Measurements from ENCODE around the gene CALB2. TPM values are rescaled to one million over a fixed set of nuclear protein-coding genes. Genes with fewer than 3 reads are reported as not detected.

The CALB2 gene
- total RNA-seq, 1 experiment from 2014 or later = 1.6 TPM

DNA sequence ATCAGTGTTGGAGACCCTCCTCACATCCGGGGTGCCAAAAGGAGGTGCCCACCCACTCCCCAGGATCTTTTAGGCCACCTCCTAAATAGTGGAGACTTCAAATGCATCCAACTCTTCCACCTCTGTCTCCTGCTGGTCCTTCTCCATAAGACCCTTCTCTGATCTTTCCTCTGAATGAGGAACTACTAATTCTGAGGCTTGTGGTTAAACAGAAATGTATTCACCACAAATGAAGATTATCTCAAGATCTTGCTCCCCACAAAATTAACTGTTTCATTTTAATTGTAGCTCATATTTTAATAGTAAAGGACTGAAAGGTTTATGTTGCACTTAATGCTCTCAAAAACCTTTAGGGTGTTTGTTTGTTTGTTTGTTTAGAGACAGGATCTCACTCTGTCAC, 49.2 kb downstream of the CALB2 start:
- CTCF ChIA-PET = interaction anchor here (0.6 to 1.1 kb wide), 4 partner anchors 15 to 118 kb away, joined by 3 to 4 read pairs (median 3); partner anchors contain the start of gene CHST4
- Mint-ChIP-seq H3K36me3 (peaks cover 9% of the 10 kb centered on the region), H3K9me3 (peaks cover 12% of the 10 kb centered on the region), H3K4me3 (no peak overlapping the region), H3K27me3 (ENCODE audit: low read depth) (peaks cover 7% of the 10 kb centered on the region), H3K27ac (no peak overlapping the region), H3K4me1 (peaks cover 4% of the 10 kb centered on the region)
- DNase-seq (ENCODE audit: low spot score) = no peak
- TF ChIP-seq RELA (CRISPR knock-in tag; IDR thresholded peaks at IDR 0.05; ENCODE audit: borderline replicate concordance) (no peak), ZBTB21 (CRISPR knock-in tag; IDR thresholded peaks at IDR 0.05; ENCODE audit: borderline replicate concordance) (no peak)
- no peak for ATAC-seq
- POLR2A ChIA-PET = no interaction called here

DNA sequence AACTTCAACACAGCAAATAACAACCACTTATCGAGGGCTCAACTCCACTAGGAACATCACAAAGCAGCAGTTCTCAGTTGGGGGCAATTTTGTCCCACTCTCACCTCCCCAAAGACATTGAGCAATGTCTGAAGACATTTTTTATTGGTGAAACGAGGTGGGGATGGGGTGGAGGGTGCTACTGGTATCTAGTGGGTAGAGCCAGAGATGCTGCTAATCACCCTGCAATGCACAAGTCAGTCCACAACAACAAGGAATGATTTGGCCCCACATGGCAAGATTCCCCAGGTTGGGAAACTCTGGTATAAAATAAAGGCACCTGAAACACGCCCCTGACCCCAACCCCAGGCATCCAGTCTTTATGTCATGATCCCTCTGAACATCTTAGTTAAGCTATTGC, 50.0 kb downstream of the CALB2 start:
- peaks cover 12% of the 10 kb centered on the region for H3K9me3 Mint-ChIP-seq
- peaks cover 9% of the 10 kb centered on the region for H3K36me3 Mint-ChIP-seq
- DNase-seq (ENCODE audit: low spot score) (no peak), ATAC-seq (no peak)
- H3K27me3 Mint-ChIP-seq (ENCODE audit: low read depth) = peaks cover 12% of the 10 kb centered on the region
- H3K4me3 Mint-ChIP-seq = no peak overlapping the region
- TF ChIP-seq, protein P1, sequence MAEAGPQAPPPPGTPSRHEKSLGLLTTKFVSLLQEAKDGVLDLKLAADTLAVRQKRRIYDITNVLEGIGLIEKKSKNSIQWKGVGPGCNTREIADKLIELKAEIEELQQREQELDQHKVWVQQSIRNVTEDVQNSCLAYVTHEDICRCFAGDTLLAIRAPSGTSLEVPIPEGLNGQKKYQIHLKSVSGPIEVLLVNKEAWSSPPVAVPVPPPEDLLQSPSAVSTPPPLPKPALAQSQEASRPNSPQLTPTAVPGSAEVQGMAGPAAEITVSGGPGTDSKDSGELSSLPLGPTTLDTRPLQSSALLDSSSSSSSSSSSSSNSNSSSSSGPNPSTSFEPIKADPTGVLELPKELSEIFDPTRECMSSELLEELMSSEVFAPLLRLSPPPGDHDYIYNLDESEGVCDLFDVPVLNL (CRISPR knock-in tag; IDR thresholded peaks at IDR 0.05; ENCODE audit: borderline replicate concordance, low read depth) = no peak
- TF ChIP-seq ZNF423 (CRISPR knock-in tag; IDR thresholded peaks at IDR 0.05) = no peak
- TF ChIP-seq SMAD4 (CRISPR knock-in tag; IDR thresholded peaks at IDR 0.05) = no peak
- no peak for TF ChIP-seq ATF1 (CRISPR knock-in tag; IDR thresholded peaks at IDR 0.05)
- TF ChIP-seq, protein P2, sequence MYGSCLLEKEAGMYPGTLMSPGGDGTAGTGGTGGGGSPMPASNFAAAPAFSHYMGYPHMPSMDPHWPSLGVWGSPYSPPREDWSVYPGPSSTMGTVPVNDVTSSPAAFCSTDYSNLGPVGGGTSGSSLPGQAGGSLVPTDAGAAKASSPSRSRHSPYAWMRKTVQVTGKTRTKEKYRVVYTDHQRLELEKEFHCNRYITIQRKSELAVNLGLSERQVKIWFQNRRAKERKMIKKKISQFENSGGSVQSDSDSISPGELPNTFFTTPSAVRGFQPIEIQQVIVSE (CRISPR knock-in tag; IDR thresholded peaks at IDR 0.05; ENCODE audit: borderline replicate concordance) = no peak
- TF ChIP-seq, protein P3, sequence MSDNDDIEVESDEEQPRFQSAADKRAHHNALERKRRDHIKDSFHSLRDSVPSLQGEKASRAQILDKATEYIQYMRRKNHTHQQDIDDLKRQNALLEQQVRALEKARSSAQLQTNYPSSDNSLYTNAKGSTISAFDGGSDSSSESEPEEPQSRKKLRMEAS (CRISPR knock-in tag; IDR thresholded peaks at IDR 0.05) = no peak
- TF ChIP-seq OVOL2 (CRISPR knock-in tag; IDR thresholded peaks at IDR 0.05; ENCODE audit: borderline replicate concordance) = no peak
- TF ChIP-seq ZNF232 (CRISPR knock-in tag; IDR thresholded peaks at IDR 0.05) = no peak
- TF ChIP-seq ZNF263 (CRISPR knock-in tag; IDR thresholded peaks at IDR 0.05; ENCODE audit: low read depth) = no peak
- TF ChIP-seq, protein P4, sequence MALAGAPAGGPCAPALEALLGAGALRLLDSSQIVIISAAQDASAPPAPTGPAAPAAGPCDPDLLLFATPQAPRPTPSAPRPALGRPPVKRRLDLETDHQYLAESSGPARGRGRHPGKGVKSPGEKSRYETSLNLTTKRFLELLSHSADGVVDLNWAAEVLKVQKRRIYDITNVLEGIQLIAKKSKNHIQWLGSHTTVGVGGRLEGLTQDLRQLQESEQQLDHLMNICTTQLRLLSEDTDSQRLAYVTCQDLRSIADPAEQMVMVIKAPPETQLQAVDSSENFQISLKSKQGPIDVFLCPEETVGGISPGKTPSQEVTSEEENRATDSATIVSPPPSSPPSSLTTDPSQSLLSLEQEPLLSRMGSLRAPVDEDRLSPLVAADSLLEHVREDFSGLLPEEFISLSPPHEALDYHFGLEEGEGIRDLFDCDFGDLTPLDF (CRISPR knock-in tag; IDR thresholded peaks at IDR 0.05) = no peak
- TF ChIP-seq ZBTB21 (CRISPR knock-in tag; IDR thresholded peaks at IDR 0.05; ENCODE audit: borderline replicate concordance) = no peak
- no peak for TF ChIP-seq ESRRA (CRISPR knock-in tag; IDR thresholded peaks at IDR 0.05; ENCODE audit: borderline replicate concordance)
- TF ChIP-seq, protein P5, sequence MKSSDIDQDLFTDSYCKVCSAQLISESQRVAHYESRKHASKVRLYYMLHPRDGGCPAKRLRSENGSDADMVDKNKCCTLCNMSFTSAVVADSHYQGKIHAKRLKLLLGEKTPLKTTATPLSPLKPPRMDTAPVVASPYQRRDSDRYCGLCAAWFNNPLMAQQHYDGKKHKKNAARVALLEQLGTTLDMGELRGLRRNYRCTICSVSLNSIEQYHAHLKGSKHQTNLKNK (CRISPR knock-in tag; IDR thresholded peaks at IDR 0.05) = no peak
- TF ChIP-seq, protein P6, sequence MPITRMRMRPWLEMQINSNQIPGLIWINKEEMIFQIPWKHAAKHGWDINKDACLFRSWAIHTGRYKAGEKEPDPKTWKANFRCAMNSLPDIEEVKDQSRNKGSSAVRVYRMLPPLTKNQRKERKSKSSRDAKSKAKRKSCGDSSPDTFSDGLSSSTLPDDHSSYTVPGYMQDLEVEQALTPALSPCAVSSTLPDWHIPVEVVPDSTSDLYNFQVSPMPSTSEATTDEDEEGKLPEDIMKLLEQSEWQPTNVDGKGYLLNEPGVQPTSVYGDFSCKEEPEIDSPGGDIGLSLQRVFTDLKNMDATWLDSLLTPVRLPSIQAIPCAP (CRISPR knock-in tag; IDR thresholded peaks at IDR 0.05) = no peak
- no peak for TF ChIP-seq MYBL2 (CRISPR knock-in tag; IDR thresholded peaks at IDR 0.05)
- no peak for TF ChIP-seq ELF4 (CRISPR knock-in tag; IDR thresholded peaks at IDR 0.05; ENCODE audit: low read depth)
- TF ChIP-seq, protein P7, sequence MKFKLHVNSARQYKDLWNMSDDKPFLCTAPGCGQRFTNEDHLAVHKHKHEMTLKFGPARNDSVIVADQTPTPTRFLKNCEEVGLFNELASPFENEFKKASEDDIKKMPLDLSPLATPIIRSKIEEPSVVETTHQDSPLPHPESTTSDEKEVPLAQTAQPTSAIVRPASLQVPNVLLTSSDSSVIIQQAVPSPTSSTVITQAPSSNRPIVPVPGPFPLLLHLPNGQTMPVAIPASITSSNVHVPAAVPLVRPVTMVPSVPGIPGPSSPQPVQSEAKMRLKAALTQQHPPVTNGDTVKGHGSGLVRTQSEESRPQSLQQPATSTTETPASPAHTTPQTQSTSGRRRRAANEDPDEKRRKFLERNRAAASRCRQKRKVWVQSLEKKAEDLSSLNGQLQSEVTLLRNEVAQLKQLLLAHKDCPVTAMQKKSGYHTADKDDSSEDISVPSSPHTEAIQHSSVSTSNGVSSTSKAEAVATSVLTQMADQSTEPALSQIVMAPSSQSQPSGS (CRISPR knock-in tag; IDR thresholded peaks at IDR 0.05; ENCODE audit: borderline replicate concordance, low read depth) = no peak
- TF ChIP-seq TCF7 (CRISPR knock-in tag; IDR thresholded peaks at IDR 0.05; ENCODE audit: low read depth) = no peak
- TF ChIP-seq, protein P8, sequence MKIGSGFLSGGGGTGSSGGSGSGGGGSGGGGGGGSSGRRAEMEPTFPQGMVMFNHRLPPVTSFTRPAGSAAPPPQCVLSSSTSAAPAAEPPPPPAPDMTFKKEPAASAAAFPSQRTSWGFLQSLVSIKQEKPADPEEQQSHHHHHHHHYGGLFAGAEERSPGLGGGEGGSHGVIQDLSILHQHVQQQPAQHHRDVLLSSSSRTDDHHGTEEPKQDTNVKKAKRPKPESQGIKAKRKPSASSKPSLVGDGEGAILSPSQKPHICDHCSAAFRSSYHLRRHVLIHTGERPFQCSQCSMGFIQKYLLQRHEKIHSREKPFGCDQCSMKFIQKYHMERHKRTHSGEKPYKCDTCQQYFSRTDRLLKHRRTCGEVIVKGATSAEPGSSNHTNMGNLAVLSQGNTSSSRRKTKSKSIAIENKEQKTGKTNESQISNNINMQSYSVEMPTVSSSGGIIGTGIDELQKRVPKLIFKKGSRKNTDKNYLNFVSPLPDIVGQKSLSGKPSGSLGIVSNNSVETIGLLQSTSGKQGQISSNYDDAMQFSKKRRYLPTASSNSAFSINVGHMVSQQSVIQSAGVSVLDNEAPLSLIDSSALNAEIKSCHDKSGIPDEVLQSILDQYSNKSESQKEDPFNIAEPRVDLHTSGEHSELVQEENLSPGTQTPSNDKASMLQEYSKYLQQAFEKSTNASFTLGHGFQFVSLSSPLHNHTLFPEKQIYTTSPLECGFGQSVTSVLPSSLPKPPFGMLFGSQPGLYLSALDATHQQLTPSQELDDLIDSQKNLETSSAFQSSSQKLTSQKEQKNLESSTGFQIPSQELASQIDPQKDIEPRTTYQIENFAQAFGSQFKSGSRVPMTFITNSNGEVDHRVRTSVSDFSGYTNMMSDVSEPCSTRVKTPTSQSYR (CRISPR knock-in tag; IDR thresholded peaks at IDR 0.05) = no peak
- TF ChIP-seq, protein P9, sequence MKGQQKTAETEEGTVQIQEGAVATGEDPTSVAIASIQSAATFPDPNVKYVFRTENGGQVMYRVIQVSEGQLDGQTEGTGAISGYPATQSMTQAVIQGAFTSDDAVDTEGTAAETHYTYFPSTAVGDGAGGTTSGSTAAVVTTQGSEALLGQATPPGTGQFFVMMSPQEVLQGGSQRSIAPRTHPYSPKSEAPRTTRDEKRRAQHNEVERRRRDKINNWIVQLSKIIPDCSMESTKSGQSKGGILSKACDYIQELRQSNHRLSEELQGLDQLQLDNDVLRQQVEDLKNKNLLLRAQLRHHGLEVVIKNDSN (CRISPR knock-in tag; IDR thresholded peaks at IDR 0.05) = no peak
- peaks cover 8% of the 10 kb centered on the region for H3K4me1 Mint-ChIP-seq
- ChIA-PET CTCF (interaction anchor here (0.6 to 1.1 kb wide), 3 partner anchors 14 to 41 kb away, joined by 3 to 4 read pairs (median 3); no protein-coding TSS in a partner anchor), POLR2A (no interaction called here)
- no peak overlapping the region for H3K27ac Mint-ChIP-seq

All from WTC11 (cell line).